GM21390 (cell line): ENCODE results near the gene TSKU.
"Not testable (repeated sequence)": the region's sequence is repeated elsewhere in the genome, so short reads cannot be mapped to it uniquely, and the experiment has no call there.

ENCODE experiments used
- ATAC-seq: cut with Tn5 transposase; IDR thresholded peaks from one replicate; pipeline ENCODE4 v1.9.1; 2021; ENCODE audit not compliant: unreplicated experiment

Gene TSKU

GRCh38 chr11:76823481-76824028, 40.4 kb downstream of the TSKU start:
- ATAC-seq, result no peak

GRCh38 chr11:76824083-76824939, 41.2 kb downstream of the TSKU start:
- no peak for ATAC-seq

- no peak for ATAC-seq
Observed at GRCh38 chr11:76824980-76825725, 42.0 kb downstream of the TSKU start.

- ATAC-seq, result no peak
Observed at GRCh38 chr11:76825726-76826396, 42.7 kb downstream of the TSKU start.

GRCh38 chr11:76826508-76826907, 43.4 kb downstream of the TSKU start:
- not testable (repeated sequence) for ATAC-seq

GRCh38 chr11:76827005-76827404, 43.8 kb downstream of the TSKU start:
- ATAC-seq, result not testable (repeated sequence)

- ATAC-seq, result no peak
Observed at GRCh38 chr11:76830639-76831327, 47.6 kb downstream of the TSKU start.

- no peak for ATAC-seq
Observed at GRCh38 chr11:76831686-76832310, 48.6 kb downstream of the TSKU start.

- ATAC-seq, result no peak
Observed at GRCh38 chr11:76832361-76832760, 49.2 kb downstream of the TSKU start.

- no peak for ATAC-seq
Observed at GRCh38 chr11:76834151-76834550, 51.0 kb downstream of the TSKU start.

GRCh38 chr11:76835036-76835435, 51.9 kb downstream of the TSKU start:
- ATAC-seq, result no peak

- ATAC-seq, result no peak
Observed at GRCh38 chr11:76835928-76836612, 52.9 kb downstream of the TSKU start.

GRCh38 chr11:76836613-76837291, 53.6 kb downstream of the TSKU start:
- ATAC-seq, result no peak

GRCh38 chr11:76837696-76838677, 54.8 kb downstream of the TSKU start:
- no peak for ATAC-seq

GRCh38 chr11:76838678-76839068, 55.5 kb downstream of the TSKU start:
- no peak for ATAC-seq

- no peak for ATAC-seq
Observed at GRCh38 chr11:76839311-76839710, 56.2 kb downstream of the TSKU start.

- no peak for ATAC-seq
Observed at GRCh38 chr11:76841923-76842452, 58.8 kb downstream of the TSKU start.

- no peak for ATAC-seq
Observed at GRCh38 chr11:76843907-76844306, 60.8 kb downstream of the TSKU start.
